HUES64 (cell line): ENCODE results near the gene SYDE1.
A peak's percentile ranks its signal among the peaks of the same experiment; 100 is the strongest.

Experiments used
- H3K27ac ChIP-seq: 2 replicates; pipeline ENCODE4 v1.7.0; 2013; ENCODE audit warnings: low read depth, low read length, inconsistent platforms
- H3K27me3 ChIP-seq: 2 replicates; pipeline ENCODE4 v1.6.1; 2013; ENCODE audit warnings: mild to moderate bottlenecking, low read length; ENCODE audit not compliant: insufficient read depth
- H3K36me3 ChIP-seq: 2 replicates; pipeline ENCODE4 v1.6.1; 2013; ENCODE audit warnings: mild to moderate bottlenecking, low read length; ENCODE audit not compliant: insufficient read depth
- H3K4me1 ChIP-seq: 2 replicates; pipeline ENCODE4 v1.6.1; 2013; ENCODE audit warnings: mild to moderate bottlenecking, low read length, moderate library complexity; ENCODE audit not compliant: insufficient read depth
- H3K4me3 ChIP-seq: 2 replicates; pipeline ENCODE4 v1.5.1; 2013; ENCODE audit warnings: mild to moderate bottlenecking, low read length, moderate library complexity
- H3K9ac ChIP-seq: 2 replicates; pipeline ENCODE4 v1.6.1; 2013; ENCODE audit warnings: mild to moderate bottlenecking, low read depth, low read length
- H3K9me3 ChIP-seq: 2 replicates; pipeline ENCODE4 v1.6.1; 2013; ENCODE audit warnings: low read depth, low read length; ENCODE audit not compliant: insufficient read depth
- WGBS: fragments of 150-250, 120-280 bp; methylation state at CpG from one replicate; pipeline ENCODE4 v1.1.7; 2013; ENCODE audit warnings: missing lambda C conversion rate; 5-methylcytosine and 5-hydroxymethylcytosine counted together

Gene SYDE1

GRCh38 chr19:15118248-15118647 lies 11.0 kb downstream of the SYDE1 start:
- H3K4me3 ChIP-seq = no peak overlapping the region
- H3K9ac ChIP-seq = no peak overlapping the region
- peaks cover 91% of the 10 kb centered on the region for H3K36me3 ChIP-seq
- no peaks in the 10 kb centered on the region for H3K27me3 ChIP-seq
- 0 out of 2 replicates have a peak, but pooled peaks cover 3% of the 10 kb centered on the region for H3K9me3 ChIP-seq
- no peaks in the 10 kb centered on the region for H3K4me1 ChIP-seq
- WGBS = 95% methylated on average over 2 of the region's 2 CpGs
- no peak overlapping the region for H3K27ac ChIP-seq

- 0 out of 2 replicates have a peak, but pooled peaks cover 3% of the 10 kb centered on the region for H3K9me3 ChIP-seq
- no peak overlapping the region for H3K27ac ChIP-seq
- H3K4me1 ChIP-seq = no peaks in the 10 kb centered on the region
- H3K4me3 ChIP-seq = no peak overlapping the region
- H3K27me3 ChIP-seq = no peaks in the 10 kb centered on the region
- no peak overlapping the region for H3K9ac ChIP-seq
- 96% methylated on average over 20 of the region's 20 CpGs for WGBS
- H3K36me3 ChIP-seq = peaks cover 87% of the 10 kb centered on the region
These were observed 11.7 kb downstream of the SYDE1 start for GRCh38 chr19:15118789-15119494.

GRCh38 chr19:15120135-15121026 lies 13.2 kb downstream of the SYDE1 start:
- Histone ChIP-seq H3K36me3 (peaks cover 75% of the 10 kb centered on the region), H3K4me3 (no peak overlapping the region), H3K27me3 (no peaks in the 10 kb centered on the region), H3K27ac (no peak overlapping the region), H3K4me1 (peaks cover 6% of the 10 kb centered on the region; the same call in 1 of the 2 replicates), H3K9me3 (0 out of 2 replicates have a peak, but pooled peaks cover 3% of the 10 kb centered on the region), H3K9ac (no peak overlapping the region)
- 92% methylated on average over 14 of the region's 14 CpGs for WGBS

- no peak overlapping the region for H3K9ac ChIP-seq
- H3K36me3 ChIP-seq = peaks cover 54% of the 10 kb centered on the region
- no peak overlapping the region for H3K27ac ChIP-seq
- H3K4me1 ChIP-seq = peaks cover 9% of the 10 kb centered on the region; the same call in 1 of the 2 replicates
- 96% methylated on average over 21 of the region's 21 CpGs for WGBS
- no peaks in the 10 kb centered on the region for H3K27me3 ChIP-seq
- no peak overlapping the region for H3K4me3 ChIP-seq
- H3K9me3 ChIP-seq = 0 out of 2 replicates have a peak, but pooled peaks cover 3% of the 10 kb centered on the region
These were observed 15.3 kb downstream of the SYDE1 start for GRCh38 chr19:15122331-15123030.

- H3K4me1 ChIP-seq = peaks cover 9% of the 10 kb centered on the region; the same call in 1 of the 2 replicates
- H3K9me3 ChIP-seq = 0 out of 2 replicates have a peak, but pooled peaks cover 3% of the 10 kb centered on the region
- peaks cover 46% of the 10 kb centered on the region for H3K36me3 ChIP-seq
- no peak overlapping the region for H3K9ac ChIP-seq
- no peaks in the 10 kb centered on the region for H3K27me3 ChIP-seq
- H3K27ac ChIP-seq = no peak overlapping the region
- 97% methylated on average over 22 of the region's 22 CpGs for WGBS
- H3K4me3 ChIP-seq = no peak overlapping the region
These were observed 16.1 kb downstream of the SYDE1 start for GRCh38 chr19:15123031-15123890.

GRCh38 chr19:15123900-15124299 lies 16.7 kb downstream of the SYDE1 start:
- Histone ChIP-seq H3K9me3 (0 out of 2 replicates have a peak, but pooled peaks cover 2% of the 10 kb centered on the region), H3K36me3 (peaks cover 40% of the 10 kb centered on the region), H3K9ac (0 out of 2 replicates have a peak overlapping the region, but pooled peaks have one; percentile 88), H3K4me3 (peak overlapping the region; percentile 72; the same call in 1 of the 2 replicates), H3K4me1 (peaks cover 9% of the 10 kb centered on the region; the same call in 1 of the 2 replicates), H3K27ac (no peak overlapping the region), H3K27me3 (no peaks in the 10 kb centered on the region)
- 93% methylated on average over 5 of the region's 5 CpGs for WGBS

GRCh38 chr19:15124572-15125231 lies 17.5 kb downstream of the SYDE1 start:
- Histone ChIP-seq H3K27ac (peak overlapping the region; percentile 98), H3K9me3 (no peaks in the 10 kb centered on the region), H3K27me3 (no peaks in the 10 kb centered on the region), H3K4me3 (peak overlapping the region; percentile 72), H3K4me1 (peaks cover 9% of the 10 kb centered on the region; the same call in 1 of the 2 replicates), H3K9ac (peak overlapping the region; percentile 88), H3K36me3 (peaks cover 32% of the 10 kb centered on the region)
- 7% methylated on average over 33 of the region's 33 CpGs for WGBS

GRCh38 chr19:15125232-15126067 lies 18.2 kb downstream of the SYDE1 start:
- H3K36me3 ChIP-seq = peaks cover 24% of the 10 kb centered on the region
- H3K4me3 ChIP-seq = peak overlapping the region; percentile 72
- WGBS = under 1% methylated on average over 59 of the region's 61 CpGs

More at GRCh38 chr19:15125232-15126067, 18.2 kb downstream of the SYDE1 start:
- Histone ChIP-seq H3K9me3 (no peaks in the 10 kb centered on the region), H3K4me1 (peaks cover 9% of the 10 kb centered on the region; the same call in 1 of the 2 replicates), H3K27ac (peak overlapping the region; percentile 98), H3K9ac (peak overlapping the region; percentile 88), H3K27me3 (no peaks in the 10 kb centered on the region)
